ENCODE results near the gene ZNF665.

- TF ChIP-seq POLR2A (IDR thresholded peaks at IDR 0.05) (no peak), CTCF (IDR thresholded peaks at IDR 0.05) (no peak), POLR2AphosphoS5 (IDR thresholded peaks at IDR 0.05; ENCODE audit: insufficient read depth in 1 of 2, low read depth in 1 of 2) (no peak)
These were observed 11.0 kb downstream of the ZNF665 start for GRCh38 chr19:53182202-53182601.
